GM21515 (cell line): ENCODE data around the gene ZNF22.

Source experiments
- ATAC-seq: cut with Tn5 transposase; IDR thresholded peaks from one replicate; pipeline ENCODE4 v1.9.1; 2021; ENCODE audit not compliant: unreplicated experiment

The ZNF22 gene

GRCh38 chr10:44989597-44990301 is 11.0 kb upstream of the ZNF22 start:
- no peak for ATAC-seq

- ATAC-seq, result no peak
Observed at GRCh38 chr10:44990302-44990655, 10.4 kb upstream of the ZNF22 start.

GRCh38 chr10:44990965-44991364 is 9.8 kb upstream of the ZNF22 start:
- no peak for ATAC-seq

GRCh38 chr10:44991571-44991970 is 9.2 kb upstream of the ZNF22 start:
- no peak for ATAC-seq

GRCh38 chr10:44992070-44992731 is 8.5 kb upstream of the ZNF22 start:
- ATAC-seq, result no peak

DNA sequence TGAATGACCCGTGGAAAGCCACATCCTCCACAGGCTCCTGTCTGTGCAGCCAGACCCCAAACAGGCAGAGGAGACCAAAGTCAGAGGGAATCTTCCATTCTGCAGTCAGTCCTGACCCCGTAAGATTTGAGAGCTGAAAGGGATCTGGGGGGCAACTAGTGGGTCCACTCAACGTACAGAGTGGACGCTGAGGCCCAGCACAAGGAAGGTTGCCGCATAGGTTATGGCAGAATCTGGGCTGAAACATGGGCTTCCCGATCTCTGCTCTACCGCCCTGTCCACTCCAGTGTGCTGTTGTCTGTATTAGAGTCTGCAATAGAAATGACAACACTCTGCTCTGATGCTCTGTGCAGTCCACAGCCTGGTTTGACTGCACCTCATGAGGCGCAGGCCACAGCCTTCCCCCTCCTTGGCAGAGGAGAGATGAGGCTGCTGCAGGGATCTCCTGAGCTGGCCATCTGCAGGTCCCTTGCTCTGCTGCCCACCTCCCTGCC is 7.9 kb upstream of the ZNF22 start:
- no peak for ATAC-seq

- ATAC-seq, result no peak
Observed at GRCh38 chr10:44993226-44993921, 7.3 kb upstream of the ZNF22 start.

- no peak for ATAC-seq
Observed at GRCh38 chr10:44993922-44994751, 6.6 kb upstream of the ZNF22 start.

- ATAC-seq, result no peak
Observed at GRCh38 chr10:44994752-44995530, 5.8 kb upstream of the ZNF22 start.

GRCh38 chr10:44995581-44995913 is 5.2 kb upstream of the ZNF22 start:
- ATAC-seq, result no peak

- no peak for ATAC-seq
Observed at GRCh38 chr10:44995914-44996669, 4.6 kb upstream of the ZNF22 start.

DNA sequence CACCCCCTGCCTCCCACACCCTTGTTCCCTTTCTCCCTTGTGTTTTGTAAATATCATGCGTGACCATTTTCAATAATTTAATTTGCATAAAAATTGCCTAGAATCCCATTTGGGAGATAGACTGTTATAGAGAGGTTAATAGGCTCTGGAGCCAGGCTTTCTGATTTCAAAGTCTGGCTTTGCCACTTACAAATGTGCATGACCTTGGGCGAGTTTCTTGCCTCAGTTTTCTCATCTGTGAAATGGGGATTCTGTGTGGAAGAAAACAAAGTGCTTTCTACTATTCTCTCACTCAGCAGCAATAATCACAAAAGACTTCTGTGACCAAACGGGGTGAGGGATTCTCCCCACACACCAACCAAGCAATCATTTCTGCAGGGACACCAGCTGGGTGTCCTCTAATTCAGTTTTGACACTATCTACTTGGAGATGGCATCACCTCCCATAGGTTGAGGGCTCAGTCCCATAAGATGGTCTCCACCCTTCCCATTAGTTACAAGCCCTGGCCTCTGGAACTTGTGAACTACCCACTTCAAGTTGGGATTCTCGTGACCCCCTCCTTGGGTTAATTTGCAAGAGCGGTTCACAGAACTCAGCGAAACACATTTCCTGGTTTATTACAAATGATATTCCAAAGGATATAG is 3.5 kb upstream of the ZNF22 start:
- no peak for ATAC-seq

- no peak for ATAC-seq
Observed at GRCh38 chr10:44998146-44998631, 2.5 kb upstream of the ZNF22 start.

GRCh38 chr10:45000138-45000751 is 478 bp upstream of the ZNF22 start:
- ATAC-seq, result no peak

DNA sequence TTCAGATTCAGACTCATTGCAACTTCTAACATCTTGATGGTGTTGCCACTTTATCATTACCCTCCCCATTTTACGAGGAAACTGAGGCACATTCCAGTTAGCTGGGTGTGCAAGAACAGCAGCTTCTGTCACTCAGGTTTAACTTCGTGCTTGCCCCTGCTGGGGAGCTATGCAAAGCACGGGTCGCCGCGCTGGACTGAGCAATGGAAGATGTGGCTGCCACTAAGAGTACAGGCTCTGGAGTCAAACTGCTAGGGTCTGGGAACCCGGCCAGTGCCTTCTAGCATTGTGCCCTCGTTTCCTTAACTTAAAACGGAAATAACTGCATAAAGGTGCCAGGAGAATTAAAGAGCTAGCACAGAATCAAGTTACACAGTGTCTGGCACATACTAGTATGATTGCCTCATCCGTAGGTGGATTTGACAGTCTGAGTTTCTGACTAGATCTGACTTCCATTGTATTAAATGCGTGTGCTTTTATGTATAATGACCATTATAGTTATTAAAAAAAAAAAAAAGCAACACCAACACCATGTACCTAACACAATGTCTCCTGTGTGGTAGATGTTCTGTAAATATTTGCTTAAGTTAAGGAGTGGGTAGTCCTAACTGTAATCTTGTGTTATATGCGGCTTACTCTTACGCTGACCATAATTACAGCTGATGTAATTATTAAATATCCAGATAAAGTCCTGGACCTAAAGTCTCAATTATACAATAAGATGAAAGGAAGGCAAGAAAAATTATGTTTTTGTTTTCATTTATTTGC is 842 bp downstream of the ZNF22 start:
- ATAC-seq, result peak; percentile 72

DNA sequence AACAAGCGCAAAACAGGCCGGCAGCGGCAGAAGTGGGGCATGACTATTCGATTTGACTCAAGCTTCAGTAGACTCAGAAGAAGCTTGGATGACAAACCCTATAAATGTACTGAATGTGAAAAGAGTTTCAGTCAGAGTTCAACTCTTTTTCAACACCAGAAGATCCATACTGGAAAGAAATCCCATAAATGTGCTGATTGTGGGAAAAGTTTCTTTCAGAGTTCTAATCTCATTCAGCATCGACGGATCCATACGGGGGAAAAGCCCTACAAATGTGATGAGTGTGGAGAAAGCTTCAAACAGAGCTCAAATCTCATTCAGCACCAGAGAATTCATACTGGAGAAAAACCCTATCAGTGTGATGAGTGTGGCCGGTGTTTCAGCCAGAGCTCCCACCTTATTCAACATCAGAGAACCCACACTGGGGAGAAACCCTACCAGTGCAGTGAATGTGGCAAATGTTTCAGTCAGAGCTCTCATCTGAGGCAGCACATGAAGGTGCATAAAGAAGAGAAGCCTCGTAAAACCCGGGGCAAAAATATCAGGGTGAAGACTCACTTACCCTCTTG is 2.8 kb downstream of the ZNF22 start:
- ATAC-seq, result no peak

DNA sequence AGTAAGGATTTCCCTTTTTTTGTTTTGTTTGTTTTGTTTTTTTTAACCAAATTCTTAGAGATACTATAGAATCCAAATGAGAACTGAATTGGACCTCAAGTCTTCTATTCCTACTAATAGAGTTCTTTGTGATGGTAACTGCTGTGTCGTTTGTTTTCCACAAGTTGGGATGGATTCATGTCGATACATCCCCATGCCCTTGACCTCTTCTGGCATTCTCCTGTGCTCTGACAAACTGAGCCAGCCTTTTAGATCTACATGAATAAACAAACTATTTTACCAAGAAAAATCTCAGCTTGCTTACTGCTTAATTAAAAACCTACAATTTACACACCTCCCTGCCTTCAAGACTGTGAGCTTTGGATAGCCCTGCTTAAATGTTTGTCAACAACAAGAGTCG is 3.9 kb downstream of the ZNF22 start:
- ATAC-seq, result no peak

DNA sequence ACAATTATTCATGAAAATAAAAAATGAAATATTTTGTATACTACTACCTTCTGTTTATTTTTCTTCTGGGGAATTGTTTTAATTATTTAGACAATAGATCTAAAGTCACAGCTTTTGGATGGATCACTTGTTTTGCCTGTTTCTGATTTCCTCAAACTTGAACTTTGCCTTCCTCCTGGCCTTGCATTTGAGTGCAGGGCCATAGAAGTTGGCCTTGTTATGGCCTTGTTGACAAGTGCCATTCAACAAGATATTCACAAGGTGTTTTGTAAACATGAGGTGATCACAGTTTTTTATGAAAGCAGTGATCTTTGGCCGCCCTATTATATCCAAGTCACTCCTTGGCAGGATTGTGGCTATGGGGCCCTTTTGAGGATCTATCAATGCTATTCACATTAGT is 4.6 kb downstream of the ZNF22 start:
- ATAC-seq, result no peak
